AG04449 (cell line): ENCODE data around the gene TP73.

Source experiments
- CTCF ChIA-PET: fragments of 350-600 bp; formaldehyde crosslinking; extraction: SDS; loops from one replicate; lab custom pipeline; 2021; ENCODE audit warnings: antibody characterized with exemption; lab: Yijun Ruan, JAX
- POLR2A ChIA-PET: fragments of 400-600, 350-600 bp; formaldehyde crosslinking; extraction: SDS; loops from one replicate; lab custom pipeline; 2020; ENCODE audit warnings: antibody characterized with exemption, inconsistent platforms; lab: Yijun Ruan, JAX
- DNase-seq: peaks from one replicate; pipeline ENCODE4 v3.0.0-alpha.2; 2010; ENCODE audit warnings: low read depth, low spot score
- H3K4me3 ChIP-seq: 2 replicates; pipeline ENCODE4 v1.5.1; 2011; ENCODE audit warnings: low read depth, mild to moderate bottlenecking, control low read depth, low read length
- CTCF ChIP-seq: IDR thresholded peaks from one replicate; pipeline ENCODE4 v1.5.1; 2011; ENCODE audit warnings: mild to moderate bottlenecking, moderate library complexity, low read length, control low read depth, inconsistent platforms; ENCODE audit not compliant: insufficient read depth; ENCODE audit errors: missing control alignments

The TP73 gene

GRCh38 chr1:3668585-3669300, 16.4 kb downstream of the TP73 start:
- ChIA-PET CTCF (no interaction called here), POLR2A (no interaction called here)
- no peak for TF ChIP-seq CTCF
- DNase-seq = no peak
- H3K4me3 ChIP-seq = no peak overlapping the region

- CTCF ChIA-PET = no interaction called here
- TF ChIP-seq CTCF = no peak
- POLR2A ChIA-PET = no interaction called here
- no peak overlapping the region for H3K4me3 ChIP-seq
- DNase-seq = no peak
Measured at GRCh38 chr1:3669421-3669821, 17.1 kb downstream of the TP73 start.

- DNase-seq = no peak
- TF ChIP-seq CTCF = no peak
- ChIA-PET POLR2A (no interaction called here), CTCF (no interaction called here)
- no peak overlapping the region for H3K4me3 ChIP-seq
Measured at GRCh38 chr1:3669971-3670431, 17.7 kb downstream of the TP73 start.

GRCh38 chr1:3670823-3671265, 18.5 kb downstream of the TP73 start:
- DNase-seq = no peak
- TF ChIP-seq CTCF = no peak
- no peak overlapping the region for H3K4me3 ChIP-seq
- CTCF ChIA-PET = no interaction called here
- POLR2A ChIA-PET = no interaction called here

- ChIA-PET CTCF (no interaction called here), POLR2A (no interaction called here)
- H3K4me3 ChIP-seq = no peak overlapping the region
- TF ChIP-seq CTCF = no peak
- no peak for DNase-seq
Measured at GRCh38 chr1:3671371-3672180, 19.3 kb downstream of the TP73 start.
